HG03139 (cell line): Measurements from ENCODE around the gene DEDD.
"Not testable (repeated sequence)": the region's sequence is repeated elsewhere in the genome, so short reads cannot be mapped to it uniquely, and the experiment has no call there.

Experiments used
- ATAC-seq: cut with Tn5 transposase; IDR thresholded peaks from one replicate; pipeline ENCODE4 v1.9.1; 2021; ENCODE audit not compliant: unreplicated experiment

Gene DEDD

GRCh38 chr1:161128591-161129420, 3.7 kb downstream of the DEDD start:
- no peak for ATAC-seq

GRCh38 chr1:161127649-161128048, 4.8 kb downstream of the DEDD start:
- ATAC-seq: no peak

- ATAC-seq: no peak
Observed at GRCh38 chr1:161122967-161123366, 9.5 kb downstream of the DEDD start.

- no peak for ATAC-seq
Observed at GRCh38 chr1:161121834-161122233, 10.6 kb downstream of the DEDD start.

GRCh38 chr1:161121042-161121650, 11.3 kb downstream of the DEDD start:
- no peak for ATAC-seq

- ATAC-seq: peak; percentile 44
Observed at GRCh38 chr1:161119092-161119903, 13.2 kb downstream of the DEDD start.

- ATAC-seq: peak; percentile 66
Observed at GRCh38 chr1:161117759-161118581, 14.5 kb downstream of the DEDD start, which contains the start of the genes NIT1 and PFDN2. Gene NIT1 (plus strand): TSS chr1:161118105. CDS start chr1:161118177, 72 bp downstream. Gene PFDN2 (minus strand): TSS chr1:161118037. CDS start chr1:161118026, 11 bp downstream.

- not testable (repeated sequence) for ATAC-seq
Observed at GRCh38 chr1:161115961-161116360, 16.5 kb downstream of the DEDD start.

GRCh38 chr1:161115132-161115711, 17.2 kb downstream of the DEDD start:
- ATAC-seq: no peak

GRCh38 chr1:161114556-161114955, 17.9 kb downstream of the DEDD start:
- no peak for ATAC-seq

- no peak for ATAC-seq
Observed at GRCh38 chr1:161113915-161114314, 18.6 kb downstream of the DEDD start.

- no peak for ATAC-seq
Observed at GRCh38 chr1:161111527-161111926, 20.9 kb downstream of the DEDD start.

- no peak for ATAC-seq
Observed at GRCh38 chr1:161111117-161111516, 21.4 kb downstream of the DEDD start.

- ATAC-seq: no peak
Observed at GRCh38 chr1:161106431-161106830, 26.0 kb downstream of the DEDD start.

GRCh38 chr1:161100556-161100955, 31.9 kb downstream of the DEDD start:
- ATAC-seq: no peak

- ATAC-seq: no peak
Observed at GRCh38 chr1:161099090-161099802, 33.2 kb downstream of the DEDD start.

- ATAC-seq: peak; percentile 68
Observed at GRCh38 chr1:161098210-161099068, 34.0 kb downstream of the DEDD start, which contains the start of gene KLHDC9. Gene KLHDC9 (plus strand): TSS chr1:161098361. CDS start chr1:161098536, 175 bp downstream.

- ATAC-seq: no peak
Observed at GRCh38 chr1:161096530-161096929, 35.9 kb downstream of the DEDD start.
